ENCODE measurements around the gene OR56B1. TPM values are rescaled to one million over a fixed set of nuclear protein-coding genes. Genes with fewer than 3 reads are reported as not detected.

OR56B1 gene
- total and polyA plus RNA-seq, 2 donors (not counting 1 experiment from before 2014, with no cell fraction given): 0.61 to 1.4 TPM

GRCh38 chr11:5767056-5767455 lies 30.8 kb downstream of the OR56B1 start:
- CTCF ChIA-PET: no interaction called here
- Mint-ChIP-seq H3K9me3 (ENCODE audit: insufficient read depth) (no peaks in the 10 kb centered on the region), H3K4me1 (no peaks in the 10 kb centered on the region), H3K27ac (no peak overlapping the region), H3K27me3 (no peaks in the 10 kb centered on the region), H3K4me3 (no peak overlapping the region)
- no peaks in the 10 kb centered on the region for H3K36me3 ChIP-seq (replicated peaks in 1 of 2; ENCODE audit: control extremely low read depth in 1 of 2, control insufficient read depth in 1 of 2, extremely low read depth in 1 of 2, insufficient read depth in 2 of 2, low read length in 1 of 2)
- H3K9ac ChIP-seq (ENCODE audit: low read length): no peak overlapping the region
- no peak overlapping the region for H3K27ac ChIP-seq (ENCODE audit: low read length in 2 of 2)
- TF ChIP-seq CTCF (IDR thresholded peaks at IDR 0.05): no peak
- TF ChIP-seq EZH2 (IDR thresholded peaks at IDR 0.05; ENCODE audit: borderline replicate concordance, insufficient read depth, low read depth, low read length, poor library complexity, severe bottlenecking): no peak
- H3K4me1 ChIP-seq (ENCODE audit: control insufficient read depth in 2 of 2, insufficient read depth in 2 of 2, low read length in 2 of 2): no peaks in the 10 kb centered on the region
- ATAC-seq (ENCODE audit: low read depth) (no peak), DNase-seq (no peak)
- H3K9me3 ChIP-seq (ENCODE audit: control extremely low read depth in 1 of 3, control insufficient read depth in 2 of 3, insufficient read depth in 1 of 3, low read length in 2 of 3): no peaks in the 10 kb centered on the region
- POLR2A ChIA-PET: no interaction called here
- no peak overlapping the region for H2AFZ ChIP-seq (ENCODE audit: insufficient read depth, low read depth, low read length, poor library complexity, severe bottlenecking)
- H3K79me2 ChIP-seq (ENCODE audit: control insufficient read depth, insufficient read depth, low read length): no peaks in the 10 kb centered on the region
- 78% methylated on average over 1 of the region's 1 CpG for WGBS (ENCODE audit: insufficient coverage)
- no peaks in the 10 kb centered on the region for H3K27me3 ChIP-seq (replicated peaks in 1 of 4; ENCODE audit: control extremely low read depth in 1 of 4, control insufficient read depth in 3 of 4, insufficient read depth in 4 of 4, low read length in 3 of 4)
- H3K4me3 ChIP-seq (ENCODE audit: control extremely low read depth in 1 of 5, extremely low read depth in 1 of 5, insufficient read depth in 1 of 5, low read depth in 2 of 5, low read length in 4 of 5): no peak overlapping the region
- H3K4me2 ChIP-seq (replicated peaks; ENCODE audit: low read depth, low read length, poor library complexity, severe bottlenecking): no peak overlapping the region
- intact Hi-C loops (cut with micrococcal nuclease): no loop called here
- no peaks in the 10 kb centered on the region for H4K20me1 ChIP-seq (ENCODE audit: control insufficient read depth, insufficient read depth, low read length, poor library complexity, severe bottlenecking)

- TF ChIP-seq CTCF (IDR thresholded peaks at IDR 0.05) (no peak), EZH2 (IDR thresholded peaks at IDR 0.05; ENCODE audit: borderline replicate concordance, insufficient read depth, low read depth, low read length, poor library complexity, severe bottlenecking) (no peak)
- Histone ChIP-seq H3K79me2 (ENCODE audit: control insufficient read depth, insufficient read depth, low read length) (no peaks in the 10 kb centered on the region), H2AFZ (ENCODE audit: insufficient read depth, low read depth, low read length, poor library complexity, severe bottlenecking) (no peak within 1 kb of the TSS), H3K27me3 (replicated peaks in 1 of 4; ENCODE audit: control extremely low read depth in 1 of 4, control insufficient read depth in 3 of 4, insufficient read depth in 4 of 4, low read length in 3 of 4) (no peaks in the 10 kb centered on the region), H3K9me3 (ENCODE audit: control extremely low read depth in 1 of 3, control insufficient read depth in 2 of 3, insufficient read depth in 1 of 3, low read length in 2 of 3) (no peaks in the 10 kb centered on the region), H3K4me2 (replicated peaks; ENCODE audit: low read depth, low read length, poor library complexity, severe bottlenecking) (no peak within 1 kb of the TSS), H3K27ac (ENCODE audit: low read length in 2 of 2) (no peak within 1 kb of the TSS), H3K4me3 (ENCODE audit: control extremely low read depth in 1 of 5, extremely low read depth in 1 of 5, insufficient read depth in 1 of 5, low read depth in 2 of 5, low read length in 4 of 5) (no peak within 1 kb of the TSS), H3K9ac (ENCODE audit: low read length) (no peak within 1 kb of the TSS), H3K36me3 (replicated peaks in 1 of 2; ENCODE audit: control extremely low read depth in 1 of 2, control insufficient read depth in 1 of 2, extremely low read depth in 1 of 2, insufficient read depth in 2 of 2, low read length in 1 of 2) (no peaks in the 10 kb centered on the region), H4K20me1 (ENCODE audit: control insufficient read depth, insufficient read depth, low read length, poor library complexity, severe bottlenecking) (no peaks in the 10 kb centered on the region), H3K4me1 (ENCODE audit: control insufficient read depth in 2 of 2, insufficient read depth in 2 of 2, low read length in 2 of 2) (no peaks in the 10 kb centered on the region)
- no peaks in the 10 kb centered on the region for H3K9me3 Mint-ChIP-seq (ENCODE audit: insufficient read depth)
- ChIA-PET POLR2A (no interaction called here), CTCF (no interaction called here)
- DNase-seq: no peak
- no peak for ATAC-seq (ENCODE audit: low read depth)
- intact Hi-C loops (cut with micrococcal nuclease): no loop called here
- no peak within 1 kb of the TSS for H3K4me3 Mint-ChIP-seq
- no peaks in the 10 kb centered on the region for H3K4me1 Mint-ChIP-seq
- H3K27me3 Mint-ChIP-seq: peaks cover 4% of the 10 kb centered on the region
- WGBS (ENCODE audit: insufficient coverage): 46% methylated on average over 3 of the region's 4 CpGs
- no peak within 1 kb of the TSS for H3K27ac Mint-ChIP-seq
Observed at GRCh38 chr11:5783255-5783654, 47.0 kb downstream of the OR56B1 start, which contains the start of gene OR52N5. OR52N5 (minus strand) TSS chr11:5783355; CDS start chr11:5778634, 4,721 bp downstream.

Other genes with a start within 250 kb of the OR56B1 start
- gene OR52D1, start 247.8 kb upstream of the OR56B1 start, total RNA-seq: not detected in 2 replicates
- gene OR52D1, start 247.8 kb upstream of the OR56B1 start, polyA plus RNA-seq: not detected in 2 replicates
- gene UBQLN3, start 226.5 kb upstream of the OR56B1 start, total RNA-seq: 0.46 and 0.59 TPM in 2 replicates
- not detected in 2 replicates for gene UBQLN3, start 226.5 kb upstream of the OR56B1 start, polyA plus RNA-seq
- gene UBQLNL, start 219.7 kb upstream of the OR56B1 start, total RNA-seq: 1.3 and 1.4 TPM in 2 replicates
- gene UBQLNL, start 219.7 kb upstream of the OR56B1 start, polyA plus RNA-seq: 1.8 and 1.9 TPM in 2 replicates
- 0.37 and 0.49 TPM in 2 replicates for gene OR52H1, start 187.9 kb upstream of the OR56B1 start, total RNA-seq
- 0.15 TPM in 1 of 2 replicates, not detected in the other for gene OR52H1, start 187.9 kb upstream of the OR56B1 start, polyA plus RNA-seq
- not detected in 2 replicates for gene OR52B6, start 155.6 kb upstream of the OR56B1 start, total RNA-seq
- gene OR52B6, start 155.6 kb upstream of the OR56B1 start, polyA plus RNA-seq: not detected in 2 replicates
- gene TRIM6, start 139.8 kb upstream of the OR56B1 start, total RNA-seq: 0.10 TPM in 1 of 2 replicates, not detected in the other
- not detected in 2 replicates for gene TRIM6, start 139.8 kb upstream of the OR56B1 start, polyA plus RNA-seq
- 24.1 and 29.1 TPM in 2 replicates for gene TRIM34, start 111.4 kb upstream of the OR56B1 start, total RNA-seq
- gene TRIM34, start 111.4 kb upstream of the OR56B1 start, polyA plus RNA-seq: 19.9 and 21.9 TPM in 2 replicates
- gene TRIM5, start 51.4 kb upstream of the OR56B1 start, total RNA-seq: 35.2 and 39.5 TPM in 2 replicates
- gene TRIM5, start 51.4 kb upstream of the OR56B1 start, polyA plus RNA-seq: 10.1 and 10.4 TPM in 2 replicates
- gene TRIM22, start 46.7 kb upstream of the OR56B1 start, total RNA-seq: 370 and 388 TPM in 2 replicates
- 255 and 367 TPM in 2 replicates for gene TRIM22, start 46.7 kb upstream of the OR56B1 start, polyA plus RNA-seq
- 2.1 TPM in 2 replicates for gene OR52N4, start 17.8 kb downstream of the OR56B1 start, total RNA-seq
- gene OR52N4, start 17.8 kb downstream of the OR56B1 start, polyA plus RNA-seq: 10.3 and 12.2 TPM in 2 replicates
- not detected in 2 replicates for gene OR52N5, start 46.9 kb downstream of the OR56B1 start, total RNA-seq
- not detected in 2 replicates for gene OR52N5, start 46.9 kb downstream of the OR56B1 start, polyA plus RNA-seq
- not detected in 2 replicates for gene OR52N1, start 54.8 kb downstream of the OR56B1 start, total RNA-seq
- not detected in 2 replicates for gene OR52N1, start 54.8 kb downstream of the OR56B1 start, polyA plus RNA-seq
- gene OR52N2, start 72.5 kb downstream of the OR56B1 start, total RNA-seq: not detected in 2 replicates
- 1.00 TPM in 1 of 2 replicates, not detected in the other for gene OR52N2, start 72.5 kb downstream of the OR56B1 start, polyA plus RNA-seq
- not detected in 2 replicates for gene OR52E6, start 105.4 kb downstream of the OR56B1 start, total RNA-seq
- not detected in 2 replicates for gene OR52E6, start 105.4 kb downstream of the OR56B1 start, polyA plus RNA-seq
- not detected in 2 replicates for gene OR52E8, start 121.2 kb downstream of the OR56B1 start, total RNA-seq
- gene OR52E8, start 121.2 kb downstream of the OR56B1 start, polyA plus RNA-seq: not detected in 2 replicates
- not detected in 2 replicates for gene OR52E4, start 144.2 kb downstream of the OR56B1 start, total RNA-seq
- gene OR52E4, start 144.2 kb downstream of the OR56B1 start, polyA plus RNA-seq: not detected in 2 replicates
- not detected in 2 replicates for gene OR52E5, start 156.8 kb downstream of the OR56B1 start, total RNA-seq
- gene OR52E5, start 156.8 kb downstream of the OR56B1 start, polyA plus RNA-seq: not detected in 2 replicates
- gene OR56A3, start 205.8 kb downstream of the OR56B1 start, total RNA-seq: not detected in 2 replicates
- gene OR56A3, start 205.8 kb downstream of the OR56B1 start, polyA plus RNA-seq: not detected in 2 replicates
- not detected in 2 replicates for gene OR56A5, start 232.0 kb downstream of the OR56B1 start, total RNA-seq
- not detected in 2 replicates for gene OR56A5, start 232.0 kb downstream of the OR56B1 start, polyA plus RNA-seq

Measured in B cell (primary cell).